Activated CD4-positive, CD25-positive, alpha-beta regulatory T cell treated with anti-CD3 and anti-CD28 coated beads, Interleukin-2, amount 50 U/mL, for 24 hours (primary cell): ENCODE results near the gene KRT81.
"Not testable (repeated sequence)": the region's sequence is repeated elsewhere in the genome, so short reads cannot be mapped to it uniquely, and the experiment has no call there.

ENCODE experiments used
- ATAC-seq, 2 donors: fragments of 150-1000 bp; cut with Tn5 transposase; one replicate each; pipeline ENCODE4 v1.10.0; 2021; ENCODE audit warnings: mild to moderate bottlenecking in 1 of 2, moderate library complexity in 1 of 2

Gene KRT81

GRCh38 chr12:52252175-52252615, 39.1 kb downstream of the KRT81 start:
- ATAC-seq = not testable (repeated sequence)

- ATAC-seq = peak in 1 of 2 donors; percentile 28
These were observed 39.8 kb downstream of the KRT81 start for GRCh38 chr12:52251367-52252051.

DNA sequence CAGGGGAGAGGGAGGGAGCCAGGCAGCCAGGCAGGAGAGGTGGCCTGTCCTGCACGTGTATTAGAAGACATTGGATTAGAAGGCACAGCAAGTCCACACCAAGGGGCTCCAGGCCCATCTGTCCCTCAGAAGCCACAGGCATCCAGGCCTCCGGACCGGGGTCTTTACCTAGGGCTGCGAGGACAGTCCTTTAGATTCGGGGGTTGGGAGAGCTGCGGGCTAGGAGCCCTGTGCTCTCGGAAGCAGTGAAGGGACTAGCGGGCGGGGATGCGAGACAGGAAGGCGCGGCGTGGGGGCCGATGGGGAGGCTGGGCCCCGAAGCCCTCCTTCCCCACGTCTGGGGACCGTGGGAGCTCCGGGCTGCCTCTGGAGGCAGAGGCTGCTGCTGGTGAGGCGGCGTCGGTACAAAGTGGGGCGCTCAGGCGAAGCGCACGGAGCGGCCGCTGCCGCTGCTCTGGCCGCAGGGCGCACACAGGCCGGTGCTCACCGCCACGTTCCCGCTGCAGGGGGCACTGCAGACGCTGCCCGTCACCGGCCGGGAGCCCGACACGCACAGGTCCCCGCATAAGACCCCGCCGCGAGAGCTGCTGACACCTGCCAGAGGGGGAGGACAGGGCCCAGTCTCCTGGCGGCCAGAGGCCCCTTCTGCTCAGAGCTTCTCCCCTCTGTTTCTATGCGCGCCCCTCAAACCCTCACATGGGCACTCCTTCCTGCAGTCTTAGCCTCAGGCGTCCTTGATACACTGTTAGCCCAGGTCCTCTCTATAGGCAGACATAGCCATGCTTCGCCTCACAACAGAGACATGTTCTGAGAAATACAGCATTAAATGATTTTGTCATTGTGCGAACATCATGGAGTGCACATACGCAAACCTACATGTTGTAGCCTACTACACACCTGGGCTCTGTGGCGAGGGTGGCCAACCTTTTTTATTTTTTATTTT, 41.0 kb downstream of the KRT81 start:
- no peak for ATAC-seq

- ATAC-seq = no peak
These were observed 41.8 kb downstream of the KRT81 start for GRCh38 chr12:52249511-52250047.

- no peak for ATAC-seq
These were observed 42.5 kb downstream of the KRT81 start for GRCh38 chr12:52248541-52249461.

- ATAC-seq = no peak
These were observed 43.5 kb downstream of the KRT81 start for GRCh38 chr12:52247622-52248540.

DNA sequence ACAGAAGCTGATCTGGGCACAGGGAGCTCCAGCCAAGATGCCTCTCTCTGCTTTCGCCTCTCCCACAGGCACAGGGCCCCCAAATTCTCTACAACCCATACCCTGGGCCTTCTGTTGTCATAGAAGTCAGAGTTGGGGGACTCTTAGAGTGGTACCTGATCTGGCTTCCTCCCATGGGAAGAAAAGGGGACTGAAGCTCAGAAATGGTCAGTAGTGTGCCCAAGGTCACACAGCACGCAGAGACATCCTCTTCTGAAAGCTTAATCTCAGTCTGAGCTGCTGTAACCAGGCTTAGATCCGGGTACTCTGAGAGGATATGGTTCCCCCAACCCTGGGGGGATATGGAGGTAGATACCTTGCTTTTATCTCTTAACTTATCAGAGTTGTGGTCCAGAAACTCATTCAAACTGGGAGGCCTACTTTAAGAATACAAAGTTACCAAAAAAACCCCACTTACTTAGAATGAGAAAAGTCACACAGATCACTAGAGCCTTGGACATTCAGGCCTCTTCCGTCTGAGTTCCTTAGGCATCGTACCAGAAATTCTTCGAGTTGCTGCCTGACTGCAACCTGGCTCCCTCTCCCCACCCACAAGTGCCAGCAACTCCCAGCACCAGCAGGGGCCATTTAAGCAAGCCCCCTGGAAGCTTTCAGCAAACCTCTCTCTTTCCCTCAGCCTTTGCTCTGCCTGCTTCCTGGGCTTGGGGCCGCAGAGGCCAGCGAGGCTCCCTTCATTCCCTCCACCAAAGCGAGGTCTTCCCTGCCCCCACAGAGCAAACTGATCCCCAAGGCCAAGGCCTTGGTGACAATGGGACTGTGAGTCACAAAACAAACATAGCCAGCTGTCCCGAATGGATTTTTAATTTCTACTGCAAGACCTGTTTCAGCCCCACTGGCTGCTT, 44.4 kb downstream of the KRT81 start:
- peak in 1 of 2 donors; percentile 11 for ATAC-seq

DNA sequence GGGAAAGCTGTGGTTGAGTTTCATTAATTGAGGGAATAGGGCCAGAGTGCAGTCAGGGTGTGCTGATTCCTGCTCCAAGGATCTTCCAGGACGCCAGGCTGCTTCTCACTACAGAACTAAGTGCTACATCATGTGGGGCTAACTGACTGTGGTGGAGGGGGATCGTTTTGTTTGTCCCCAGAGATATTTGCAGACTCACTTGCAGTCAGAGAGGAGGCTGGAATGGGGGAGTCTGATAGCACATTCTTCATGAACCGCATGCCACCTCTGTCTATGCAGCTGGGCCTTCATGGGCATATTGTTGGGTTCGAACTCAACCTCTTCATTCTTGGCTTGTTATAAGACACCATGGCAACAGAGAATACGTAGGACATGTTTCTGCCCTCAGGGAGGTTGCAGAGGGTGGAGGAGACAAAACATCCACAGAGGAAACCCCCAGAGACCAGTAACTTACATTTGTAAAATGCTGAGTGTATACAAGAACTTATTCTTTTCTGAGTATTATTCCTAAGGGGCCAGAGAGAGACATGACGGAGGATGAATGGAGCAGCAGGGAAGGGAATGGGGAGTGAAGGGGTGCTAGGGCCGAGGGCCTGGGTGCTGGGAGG, 45.3 kb downstream of the KRT81 start:
- no peak for ATAC-seq

- ATAC-seq = no peak
These were observed 45.9 kb downstream of the KRT81 start for GRCh38 chr12:52245259-52245961.

DNA sequence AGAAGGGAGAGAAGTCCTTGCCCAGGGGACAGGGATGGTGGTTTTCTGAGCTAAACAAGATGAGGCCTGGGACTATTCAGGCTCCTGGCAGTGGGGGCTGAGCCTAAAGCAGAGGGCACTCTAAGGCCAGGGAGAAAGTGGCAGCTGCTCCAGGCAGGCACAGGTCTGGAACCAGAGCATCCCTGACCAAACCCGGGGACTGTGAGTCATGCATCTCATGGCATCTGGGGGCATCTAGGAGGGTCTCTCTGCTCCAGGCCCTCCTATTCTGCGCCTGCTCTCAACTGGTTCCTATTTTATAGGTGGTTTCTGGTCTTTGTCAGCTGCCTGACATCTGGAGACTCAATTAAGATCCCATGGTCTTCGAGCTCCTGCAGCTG, 46.7 kb downstream of the KRT81 start:
- ATAC-seq = no peak

DNA sequence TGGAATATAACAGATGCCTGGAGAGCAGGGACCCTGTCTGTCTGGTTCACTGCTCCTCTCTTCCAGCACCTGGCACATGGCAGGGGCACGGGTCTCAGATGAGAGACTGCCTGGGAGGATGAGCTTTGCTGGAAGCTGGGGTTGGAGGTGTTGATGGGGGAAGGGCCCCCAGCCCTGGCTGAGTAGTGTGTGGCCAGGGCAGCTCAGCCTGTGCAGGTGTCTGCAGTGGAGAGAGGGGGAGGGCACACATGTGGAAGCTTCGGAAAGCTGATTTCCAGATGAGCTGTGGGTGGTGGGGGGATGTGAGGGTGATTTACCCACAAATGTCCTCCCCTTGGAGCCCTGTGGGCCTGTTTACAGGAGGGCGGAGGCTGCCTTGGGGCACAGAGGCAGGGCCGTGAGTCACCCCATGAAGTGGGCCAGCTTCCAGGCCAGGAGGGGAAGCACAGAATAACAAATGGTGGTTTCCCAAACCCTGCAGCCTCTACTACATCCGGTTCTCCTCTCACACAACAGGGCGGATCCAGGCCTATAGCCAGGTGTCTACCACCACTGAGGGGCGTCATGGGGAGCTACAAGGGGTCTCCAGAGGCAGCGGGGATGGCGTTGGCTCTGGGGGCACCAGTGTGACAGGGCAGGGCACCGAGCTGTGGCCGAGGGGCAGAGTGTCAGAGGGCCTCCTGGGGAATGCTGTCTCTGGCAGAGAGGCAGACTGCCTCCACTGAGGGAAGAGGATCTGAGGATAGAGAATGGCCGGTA, 47.3 kb downstream of the KRT81 start:
- peak; percentile 80 to 92 for ATAC-seq

DNA sequence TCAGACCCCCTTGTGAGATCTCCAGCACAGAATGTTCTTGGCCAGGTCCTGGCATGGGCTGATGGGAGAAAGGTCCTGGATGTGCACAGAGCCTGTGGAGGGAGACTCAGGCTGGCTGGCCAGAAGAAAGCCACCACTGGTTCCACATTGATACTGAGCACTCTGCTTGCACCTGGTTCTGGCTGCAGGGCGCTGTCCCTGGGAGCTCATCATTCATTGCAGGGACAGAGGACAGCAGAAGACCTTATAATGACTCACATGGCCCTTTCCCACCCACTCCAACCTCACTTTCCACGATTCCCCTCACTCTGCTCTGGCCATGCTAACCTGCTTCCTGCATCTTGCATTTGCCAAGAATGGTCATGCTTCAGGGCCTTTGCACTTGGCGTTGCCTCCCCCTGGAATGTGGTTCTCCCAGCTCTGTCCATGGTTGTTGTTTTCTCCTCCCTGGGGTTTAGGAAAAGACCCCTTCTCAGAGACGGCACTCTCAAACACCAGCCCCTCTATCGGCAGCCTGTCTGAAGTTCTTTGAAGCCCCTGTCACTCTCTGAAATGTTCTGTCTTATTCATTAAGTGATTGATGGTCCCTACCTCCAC, 48.0 kb downstream of the KRT81 start:
- no peak for ATAC-seq

GRCh38 chr12:52242442-52243258, 48.7 kb downstream of the KRT81 start:
- ATAC-seq = no peak

GRCh38 chr12:52241205-52241842, 50.0 kb downstream of the KRT81 start:
- no peak for ATAC-seq

GRCh38 chr12:52240247-52240646, 51.1 kb downstream of the KRT81 start:
- not testable (repeated sequence) for ATAC-seq

DNA sequence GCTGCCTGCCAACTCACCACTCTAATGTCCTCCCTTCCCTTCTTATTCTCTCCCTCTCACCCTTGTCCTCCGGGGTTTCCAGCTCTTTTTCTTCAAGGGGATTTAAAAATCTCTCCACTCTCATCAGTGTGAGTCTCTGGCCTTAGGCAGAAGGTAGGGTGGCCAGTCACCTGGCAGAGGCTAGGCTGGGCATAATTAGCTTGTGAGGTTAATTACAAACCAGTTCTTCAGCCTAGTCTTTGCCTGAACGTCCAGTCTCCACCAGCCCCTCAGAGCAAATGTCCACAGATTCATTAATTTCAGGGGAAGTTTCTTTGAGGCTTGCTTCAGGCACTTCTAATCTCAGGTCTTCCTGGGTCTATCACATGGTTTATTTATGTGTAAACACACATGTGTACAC, 51.6 kb downstream of the KRT81 start:
- ATAC-seq = no peak
